Endothelial cell of umbilical vein (primary cell): ENCODE data around the gene RAB40B. TPM values are rescaled to one million over a fixed set of nuclear protein-coding genes. Genes with fewer than 3 reads are reported as not detected.

Experiments
- BruUV-seq: library from RNA; stranded (reverse); fragments of 400-500 nt; replicated peaks from 2 replicates; lab custom pipeline; 2021; lab: Mats Ljungman, UMichigan
- CTCF ChIA-PET: fragments of 300-600, 350-600 bp; sonication (Branson Sonifier 250); formaldehyde crosslinking; loops from one replicate; lab custom pipeline; 2021; ENCODE audit warnings: antibody characterized with exemption, inconsistent platforms; lab: Charles Lee
- POLR2A ChIA-PET: fragments of 300-600, 350-600 bp; sonication (Branson Sonifier 250); formaldehyde crosslinking; loops from one replicate; lab custom pipeline; 2021; ENCODE audit warnings: antibody characterized with exemption, inconsistent platforms; lab: Charles Lee
- DNase-seq: peaks from one replicate; pipeline ENCODE4 v3.0.0-alpha.2; 2011; ENCODE audit warnings: low read depth, low spot score
- FAIRE-seq: peaks from 2 replicates; lab custom pipeline; 2011; peaks lifted over from hg19 to GRCh38; lab: Jason Lieb, UNC
- H2AFZ ChIP-seq: 2 replicates; pipeline ENCODE4 v1.6.0; 2012; ENCODE audit warnings: low read depth, low read length, control low read depth, inconsistent platforms
- H3K27ac ChIP-seq: 2 replicates; pipeline ENCODE4 v1.5.1; 2011; ENCODE audit warnings: low read depth, mild to moderate bottlenecking, control low read depth, low read length, moderate library complexity; ENCODE audit not compliant: insufficient read depth
- H3K27me3 ChIP-seq, 2 experiments: 2 replicates each; pipeline versions ENCODE4 v1.6.0 to v1.6.1; 2011; ENCODE audit warnings: low read length in 2 of 2, mixed read lengths in 1 of 2; ENCODE audit not compliant: control insufficient read depth in 2 of 2, insufficient read depth in 2 of 2
- H3K36me3 ChIP-seq, 2 experiments: 2 replicates in 1 of 2; 3 replicates in 1 of 2; pipeline ENCODE4 v1.5.1; 2011; ENCODE audit warnings: low read length in 2 of 2, mild to moderate bottlenecking in 1 of 2, moderate library complexity in 1 of 2; ENCODE audit not compliant: control insufficient read depth in 2 of 2, insufficient read depth in 2 of 2; ENCODE audit errors: extremely low read depth in 1 of 2
- H3K4me1 ChIP-seq: 3 replicates; pipeline ENCODE4 v1.5.1; 2011; ENCODE audit warnings: mild to moderate bottlenecking, low read length; ENCODE audit not compliant: control insufficient read depth, insufficient read depth; ENCODE audit errors: extremely low read depth
- H3K4me2 ChIP-seq: 2 replicates; pipeline ENCODE4 v1.6.1; 2011; ENCODE audit warnings: low read length, control low read depth, mixed read lengths; ENCODE audit not compliant: insufficient read depth
- H3K4me3 ChIP-seq, 3 experiments: fragments of 200-600 bp in 1 of 3; sonication (generic), shearing (Covaris generic) in 1 of 3; replicated peaks in 1 of 3; 2 replicates each; pipeline ENCODE4 v1.5.1; 2011 to 2016; ENCODE audit warnings: control low read depth in 3 of 3, low read length in 3 of 3, mild to moderate bottlenecking in 2 of 3, inconsistent platforms in 1 of 3, low read depth in 1 of 3, moderate library complexity in 1 of 3; ENCODE audit not compliant: insufficient read depth in 1 of 3
- H3K79me2 ChIP-seq: 2 replicates; pipeline ENCODE4 v1.6.0; 2012; ENCODE audit warnings: low read length, inconsistent platforms; ENCODE audit not compliant: control insufficient read depth, insufficient read depth
- H3K9ac ChIP-seq: replicated peaks from 2 replicates; pipeline ENCODE3; 2011; ENCODE audit warnings: low read length, control low read depth; ENCODE audit not compliant: insufficient read depth; ENCODE audit errors: extremely low read depth
- H3K9me1 ChIP-seq: replicated peaks from 3 replicates; pipeline ENCODE4 v1.6.0; 2011; ENCODE audit warnings: mild to moderate bottlenecking, low read length; ENCODE audit not compliant: control insufficient read depth, insufficient read depth; ENCODE audit errors: extremely low read depth
- H3K9me3 ChIP-seq: replicated peaks from 2 replicates; pipeline ENCODE4 v1.5.1; 2012; ENCODE audit warnings: low read length, inconsistent platforms; ENCODE audit not compliant: control insufficient read depth, insufficient read depth
- H4K20me1 ChIP-seq: replicated peaks from 2 replicates; pipeline ENCODE3; 2011; ENCODE audit warnings: mild to moderate bottlenecking, low read length; ENCODE audit not compliant: control insufficient read depth, insufficient read depth; ENCODE audit errors: extremely low read depth
- EZH2 ChIP-seq: IDR thresholded peaks from 2 replicates; pipeline ENCODE4 v1.6.1; 2012; ENCODE audit warnings: borderline replicate concordance, low read depth, mild to moderate bottlenecking, moderate library complexity, low read length, inconsistent platforms; ENCODE audit not compliant: severe bottlenecking
- FOS ChIP-seq: IDR thresholded peaks from 2 replicates; pipeline ENCODE4 v1.6.1; 2011; ENCODE audit warnings: mild to moderate bottlenecking, low read length, moderate library complexity, borderline replicate concordance; ENCODE audit not compliant: insufficient read depth
- GATA2 ChIP-seq: IDR thresholded peaks from 2 replicates; pipeline ENCODE4 v1.7.0; 2011; ENCODE audit warnings: low read depth, mild to moderate bottlenecking, moderate library complexity, mixed read lengths, low read length; ENCODE audit not compliant: insufficient read length, insufficient read depth
- JUN ChIP-seq: IDR thresholded peaks from 2 replicates; pipeline ENCODE4 v1.6.1; 2011; ENCODE audit warnings: borderline replicate concordance, low read depth; ENCODE audit not compliant: insufficient read length, insufficient read depth
- MYC ChIP-seq: IDR thresholded peaks from one replicate; pipeline ENCODE4 v1.6.1; 2011; ENCODE audit warnings: mild to moderate bottlenecking, low read depth, low read length
- POLR2A ChIP-seq: IDR thresholded peaks from 2 replicates; pipeline ENCODE4 v1.6.1; 2012; ENCODE audit warnings: low read depth, mild to moderate bottlenecking, control low read depth, low read length
- POLR2AphosphoS5 ChIP-seq: IDR thresholded peaks from 2 replicates; pipeline ENCODE4 v1.6.1; 2012; ENCODE audit warnings: low read depth, mild to moderate bottlenecking, control low read depth, low read length, moderate library complexity; ENCODE audit not compliant: insufficient read depth
- dilution Hi-C: fragments of 300-500 bp; cut with MboI; formaldehyde crosslinking; loops from one replicate; pipeline ENCODE4 v1.15.0; 2019; ENCODE audit warnings: low sequenced_read_pairs; ENCODE audit not compliant: extremely low pct_ligation_motif_present
- intact Hi-C: fragments of 100-400 bp; cut with micrococcal nuclease; formaldehyde crosslinking; loops from one replicate; pipeline ENCODE4 v1.10.0; 2022
- polyA plus RNA-seq, 4 experiments: library from polyadenylated mRNA; depleted of rRNA in 3 of 4; stranded (reverse) in 3 of 4; unstranded in 1 of 4; fragments of >200 nt; gene quantifications; 2 replicates each; pipeline versions ENCODE4 v1.2.1 to v1.2.3, GENCODE V29; 2011 to 2012; ENCODE audit warnings: missing spikeins in 1 of 4
- total RNA-seq: library from RNA; stranded (reverse); gene quantifications from 2 replicates; pipeline ENCODE4 v1.2.3, GENCODE V29; 2021
- TF ChIP-seq, protein P1 (sequence below), 2 donors: IDR thresholded peaks; 1 replicate in 1 of 2; 2 replicates in 1 of 2; pipeline ENCODE4 v1.5.1; 2011; ENCODE audit warnings: low read length in 2 of 2, mild to moderate bottlenecking in 2 of 2, moderate library complexity in 2 of 2, control low read depth in 1 of 2, inconsistent platforms in 1 of 2, low read depth in 1 of 2; ENCODE audit not compliant: insufficient read depth in 1 of 2; ENCODE audit errors: extremely low read depth in 1 of 2
- TF ChIP-seq, protein P2 (sequence below): IDR thresholded peaks from 2 replicates; pipeline ENCODE4 v1.6.1; 2011; ENCODE audit not compliant: insufficient read depth, insufficient read length

RAB40B gene
- total and polyA plus RNA-seq, 2 donors (not counting 3 experiments of a cell fraction or from before 2014, with no cell fraction given): 5.5 to 9.3 TPM

DNA sequence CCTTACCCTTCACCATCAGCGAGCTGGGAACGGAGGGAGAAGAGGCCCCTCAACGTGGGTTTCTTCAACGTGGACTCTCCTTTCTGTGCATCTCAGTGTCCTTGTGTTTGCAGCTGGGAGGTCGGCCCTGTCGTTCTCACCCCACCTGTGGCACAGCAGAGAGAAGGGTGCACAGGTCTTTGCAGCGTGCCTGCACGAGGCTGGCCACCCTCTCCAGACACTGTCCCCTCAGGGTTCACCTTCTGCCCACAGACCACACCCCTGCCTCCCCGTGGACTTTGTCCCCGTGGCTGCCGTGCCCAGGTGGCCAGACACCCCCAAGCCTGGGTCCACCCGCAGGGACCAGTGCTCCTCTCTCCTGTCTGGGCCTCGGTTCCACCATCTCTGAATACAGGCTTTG is 43.0 kb downstream of the RAB40B start:
- Histone ChIP-seq H3K79me2 (no peaks in the 10 kb centered on the region), H3K4me3 (no peak overlapping the region), H3K36me3 (no peaks in the 10 kb centered on the region), H3K27ac (no peak overlapping the region), H3K4me2 (no peak overlapping the region), H2AFZ (no peak overlapping the region), H3K27me3 (no peaks in the 10 kb centered on the region), H3K4me1 (no peaks in the 10 kb centered on the region), H4K20me1 (no peaks in the 10 kb centered on the region), H3K9me1 (no peaks in the 10 kb centered on the region), H3K9ac (no peak overlapping the region), H3K9me3 (no peaks in the 10 kb centered on the region)
- DNase-seq (no peak), FAIRE-seq (no peak)
- intact Hi-C loops: no loop called here
- TF ChIP-seq FOS: no peak
- TF ChIP-seq, protein P1, sequence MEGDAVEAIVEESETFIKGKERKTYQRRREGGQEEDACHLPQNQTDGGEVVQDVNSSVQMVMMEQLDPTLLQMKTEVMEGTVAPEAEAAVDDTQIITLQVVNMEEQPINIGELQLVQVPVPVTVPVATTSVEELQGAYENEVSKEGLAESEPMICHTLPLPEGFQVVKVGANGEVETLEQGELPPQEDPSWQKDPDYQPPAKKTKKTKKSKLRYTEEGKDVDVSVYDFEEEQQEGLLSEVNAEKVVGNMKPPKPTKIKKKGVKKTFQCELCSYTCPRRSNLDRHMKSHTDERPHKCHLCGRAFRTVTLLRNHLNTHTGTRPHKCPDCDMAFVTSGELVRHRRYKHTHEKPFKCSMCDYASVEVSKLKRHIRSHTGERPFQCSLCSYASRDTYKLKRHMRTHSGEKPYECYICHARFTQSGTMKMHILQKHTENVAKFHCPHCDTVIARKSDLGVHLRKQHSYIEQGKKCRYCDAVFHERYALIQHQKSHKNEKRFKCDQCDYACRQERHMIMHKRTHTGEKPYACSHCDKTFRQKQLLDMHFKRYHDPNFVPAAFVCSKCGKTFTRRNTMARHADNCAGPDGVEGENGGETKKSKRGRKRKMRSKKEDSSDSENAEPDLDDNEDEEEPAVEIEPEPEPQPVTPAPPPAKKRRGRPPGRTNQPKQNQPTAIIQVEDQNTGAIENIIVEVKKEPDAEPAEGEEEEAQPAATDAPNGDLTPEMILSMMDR (IDR thresholded peaks at IDR 0.05; ENCODE audit: extremely low read depth in 1 of 2, insufficient read depth in 1 of 2, low read depth in 1 of 2, low read length in 2 of 2): no peak
- TF ChIP-seq POLR2A: no peak
- no peak for TF ChIP-seq GATA2
- no peak for TF ChIP-seq MYC
- TF ChIP-seq JUN: no peak
- TF ChIP-seq, protein P2, sequence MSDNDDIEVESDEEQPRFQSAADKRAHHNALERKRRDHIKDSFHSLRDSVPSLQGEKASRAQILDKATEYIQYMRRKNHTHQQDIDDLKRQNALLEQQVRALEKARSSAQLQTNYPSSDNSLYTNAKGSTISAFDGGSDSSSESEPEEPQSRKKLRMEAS: no peak
- no peak for TF ChIP-seq POLR2AphosphoS5
- no peak for TF ChIP-seq EZH2
- CTCF ChIA-PET: no interaction called here
- POLR2A ChIA-PET: no interaction called here
- no TSS peak for BruUV-seq
- dilution Hi-C loops: no loop called here
